Omental fat pad (tissue), 4 donors: ENCODE data around the gene CRB2. TPM values are rescaled to one million over a fixed set of nuclear protein-coding genes. Genes with fewer than 3 reads are reported as not detected.

Source experiments
- ATAC-seq: fragments of 150-250 bp; one replicate; pipeline ENCODE4 v1.9.1; 2016; ENCODE audit warnings: mild to moderate bottlenecking, moderate library complexity; ENCODE audit not compliant: low FRiP score
- DNase-seq: peaks from one replicate; pipeline ENCODE4 v3.0.0-alpha.2; 2019; ENCODE audit warnings: low spot score
- CTCF ChIP-seq, 3 donors: fragments of 450-650 bp; IDR thresholded peaks; one replicate each; pipeline ENCODE4 v1.5.1; 2016 to 2017; ENCODE audit warnings: antibody characterized with exemption in 3 of 3, mild to moderate bottlenecking in 3 of 3, moderate library complexity in 2 of 3
- total RNA-seq, 4 donors: library from RNA; depleted of rRNA; stranded (reverse); fragments of >200 nt; gene quantifications; one replicate each; pipeline ENCODE4 v1.1.0, GENCODE V29; 2016

Gene CRB2
- total RNA-seq, 4 donors from 2014 or later, result 0.32 to 16.2 (median 3.5) TPM

DNA sequence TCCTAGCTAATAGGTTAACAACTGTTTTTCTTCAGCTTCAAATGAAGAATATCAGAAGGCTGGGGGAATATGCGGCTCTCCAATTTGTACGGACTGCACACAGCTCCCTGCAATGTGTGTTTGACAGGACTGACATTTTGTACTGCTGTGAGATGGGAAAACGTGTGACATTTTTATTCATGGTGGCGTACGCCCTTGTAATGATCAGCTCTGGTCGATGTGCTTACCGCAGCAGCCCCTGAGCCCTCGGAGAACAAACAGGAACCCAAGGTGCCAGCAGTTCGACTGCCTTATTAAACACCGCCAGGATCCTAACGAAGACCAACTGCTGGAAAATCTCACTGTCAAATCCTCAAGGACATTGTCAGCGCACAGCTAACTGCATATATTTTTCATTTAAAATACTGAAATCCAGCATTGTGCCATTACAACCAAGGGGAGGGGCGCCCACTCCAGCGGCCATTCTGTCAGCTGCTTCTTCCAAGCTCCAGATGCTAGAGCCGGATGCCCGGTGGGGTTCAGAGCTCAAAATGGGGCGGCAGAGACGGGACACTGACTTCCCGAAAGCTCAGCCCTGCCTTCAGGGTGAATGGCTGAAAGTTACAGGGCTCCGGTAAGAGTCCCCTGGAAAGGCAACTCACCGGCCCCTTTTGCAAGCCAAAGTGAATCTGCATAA is 66.8 kb downstream of the CRB2 start:
- ATAC-seq, result no peak
- TF ChIP-seq CTCF (IDR thresholded peaks at IDR 0.05), result no peak
- no peak for DNase-seq

- ATAC-seq (no peak), DNase-seq (no peak)
- no peak for TF ChIP-seq CTCF (IDR thresholded peaks at IDR 0.05)
Observed at GRCh38 chr9:123423311-123423640, 67.3 kb downstream of the CRB2 start.

- DNase-seq (no peak), ATAC-seq (no peak)
- TF ChIP-seq CTCF (IDR thresholded peaks at IDR 0.05), result no peak
Observed at GRCh38 chr9:123424131-123424530, 68.1 kb downstream of the CRB2 start.

GRCh38 chr9:123424552-123425225 is 68.7 kb downstream of the CRB2 start:
- DNase-seq (no peak), ATAC-seq (no peak)
- TF ChIP-seq CTCF (IDR thresholded peaks at IDR 0.05), result no peak

GRCh38 chr9:123425261-123425821 is 69.3 kb downstream of the CRB2 start:
- no peak for TF ChIP-seq CTCF (IDR thresholded peaks at IDR 0.05)
- DNase-seq, result no peak
- no peak for ATAC-seq

DNA sequence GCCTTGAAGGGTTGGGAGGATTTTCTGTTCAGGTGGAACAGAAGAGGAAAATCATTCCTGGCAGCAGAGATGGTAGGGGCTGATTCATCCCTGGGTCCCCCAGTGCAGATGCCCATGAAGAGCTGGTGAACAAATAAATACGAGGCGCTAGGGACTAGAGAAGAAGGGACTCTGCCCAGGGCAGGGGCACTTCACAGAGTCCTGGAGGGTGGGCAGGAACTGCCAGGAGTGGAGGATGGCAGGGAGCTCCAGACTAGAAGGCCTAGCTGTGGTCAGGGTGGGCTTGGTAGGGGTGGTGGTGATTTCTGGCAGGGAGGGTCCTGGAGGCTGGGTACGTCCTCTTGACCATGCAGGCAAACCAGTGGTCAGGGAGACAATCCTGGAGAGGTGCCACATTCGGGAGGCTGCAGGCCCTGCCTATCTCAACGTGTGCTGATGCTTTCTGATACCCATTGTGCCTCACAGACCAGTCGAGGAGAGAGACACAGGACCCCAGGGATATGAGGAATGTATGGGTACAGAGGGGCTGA is 69.9 kb downstream of the CRB2 start:
- ATAC-seq, result no peak

More for the DNA sequence above, 69.9 kb downstream of the CRB2 start:
- no peak for DNase-seq
- TF ChIP-seq CTCF (IDR thresholded peaks at IDR 0.05), result no peak
